Keratinocyte (primary cell): ENCODE results near the gene SLC41A3. TPM values are rescaled to one million over a fixed set of nuclear protein-coding genes. Genes with fewer than 3 reads are reported as not detected.

ENCODE experiments used
- DNase-seq: peaks from one replicate; pipeline ENCODE4 v3.0.0-alpha.2; 2011; ENCODE audit warnings: low read depth, missing footprints, low spot score
- FAIRE-seq: peaks from 2 replicates; lab custom pipeline; 2011; peaks lifted over from hg19 to GRCh38; lab: Jason Lieb, UNC
- H2AFZ ChIP-seq: 2 replicates; pipeline ENCODE4 v1.6.0; 2012; ENCODE audit warnings: low read length, control low read depth, inconsistent platforms; ENCODE audit not compliant: control insufficient read depth
- H3K27ac ChIP-seq: 2 replicates; pipeline ENCODE4 v1.5.1; 2011; ENCODE audit warnings: low read length; ENCODE audit not compliant: control insufficient read depth, insufficient read depth
- H3K27me3 ChIP-seq: 3 replicates; pipeline ENCODE4 v1.6.0; 2011; ENCODE audit warnings: low read length; ENCODE audit not compliant: control insufficient read depth, insufficient read depth; ENCODE audit errors: extremely low read depth
- H3K36me3 ChIP-seq, 2 experiments: 2 replicates in 1 of 2; 3 replicates in 1 of 2; pipeline ENCODE4 v1.5.1; 2011; ENCODE audit warnings: low read length in 2 of 2, mild to moderate bottlenecking in 1 of 2; ENCODE audit not compliant: control insufficient read depth in 2 of 2, insufficient read depth in 2 of 2; ENCODE audit errors: extremely low read depth in 1 of 2
- H3K4me1 ChIP-seq: 3 replicates; pipeline ENCODE4 v1.5.1; 2011; ENCODE audit warnings: low read length; ENCODE audit not compliant: control insufficient read depth, insufficient read depth; ENCODE audit errors: extremely low read depth
- H3K4me2 ChIP-seq: 3 replicates; pipeline ENCODE4 v1.6.0; 2011; ENCODE audit warnings: low read depth, low read length; ENCODE audit not compliant: control insufficient read depth, insufficient read depth; ENCODE audit errors: extremely low read depth
- H3K4me3 ChIP-seq, 3 experiments: fragments of 200-600 bp in 1 of 3; sonication (generic) in 1 of 3; 2 replicates in 2 of 3; 3 replicates in 1 of 3; pipeline ENCODE4 v1.5.1; 2011 to 2016; ENCODE audit warnings: low read length in 3 of 3, mild to moderate bottlenecking in 3 of 3, control low read depth in 2 of 3, inconsistent platforms in 1 of 3, low read depth in 1 of 3, mixed read lengths in 1 of 3, mixed run types in 1 of 3, moderate library complexity in 1 of 3; ENCODE audit not compliant: control insufficient read depth in 2 of 3, insufficient read depth in 2 of 3; ENCODE audit errors: extremely low read depth in 1 of 3
- H3K79me2 ChIP-seq: 2 replicates; pipeline ENCODE4 v1.6.0; 2012; ENCODE audit warnings: low read length; ENCODE audit not compliant: control insufficient read depth, insufficient read depth
- H3K9ac ChIP-seq: 3 replicates; pipeline ENCODE4 v1.6.0; 2011; ENCODE audit warnings: low read length; ENCODE audit not compliant: control insufficient read depth, insufficient read depth; ENCODE audit errors: extremely low read depth
- H3K9me1 ChIP-seq: 3 replicates; pipeline ENCODE4 v1.6.0; 2011; ENCODE audit warnings: low read length; ENCODE audit not compliant: control insufficient read depth, insufficient read depth; ENCODE audit errors: extremely low read depth
- H3K9me3 ChIP-seq: 2 replicates; pipeline ENCODE4 v1.5.1; 2012; ENCODE audit warnings: low read depth, low read length; ENCODE audit not compliant: control insufficient read depth
- H4K20me1 ChIP-seq: 3 replicates; pipeline ENCODE4 v1.6.0; 2011; ENCODE audit warnings: low read length; ENCODE audit not compliant: control insufficient read depth, insufficient read depth; ENCODE audit errors: extremely low read depth
- EZH2 ChIP-seq: IDR thresholded peaks from one replicate; pipeline ENCODE4 v1.6.1; 2012; ENCODE audit warnings: inconsistent platforms, mild to moderate bottlenecking, low read length, moderate library complexity
- dilution Hi-C: fragments of 300-500 bp; cut with MboI; formaldehyde crosslinking; loops from one replicate; pipeline ENCODE4 v1.7.0; 2020; ENCODE audit warnings: low sequenced_read_pairs; ENCODE audit not compliant: extremely low pct_ligation_motif_present
- polyA plus RNA-seq, 5 experiments: library from polyadenylated mRNA; depleted of rRNA in 3 of 5; stranded (reverse) in 3 of 5; stranded (forward) in 1 of 5; unstranded in 1 of 5; fragments of >200 nt; gene quantifications; 1 replicate in 1 of 5; 2 replicates in 3 of 5; 3 replicates in 1 of 5; pipeline versions ENCODE4 v1.2.1 to v1.2.3, GENCODE V29; 2011 to 2012; ENCODE audit warnings: missing spikeins in 2 of 5, low read depth in 1 of 5, low replicate concordance in 1 of 5
- TF ChIP-seq, protein P1 (sequence below), 3 experiments: IDR thresholded peaks in 1 of 3; conservative IDR thresholded peaks in 1 of 3; optimal IDR thresholded peaks in 1 of 3; 2 replicates in 2 of 3; 3 replicates in 1 of 3; pipeline versions ENCODE3 to v1.5.1; 2011; ENCODE audit warnings: low read length in 3 of 3, mild to moderate bottlenecking in 3 of 3, moderate library complexity in 2 of 3, control low read depth in 1 of 3, inconsistent platforms in 1 of 3; ENCODE audit not compliant: insufficient read depth in 2 of 3; ENCODE audit errors: extremely low read depth in 1 of 3

SLC41A3 gene
- polyA plus RNA-seq, 1 donor (not counting 4 experiments of a cell fraction or from before 2014, with no cell fraction given), result 30.2 TPM

GRCh38 chr3:126129398-126129891, 45.5 kb upstream of the SLC41A3 start:
- H3K36me3 ChIP-seq, result no peaks in the 10 kb centered on the region
- H3K27me3 ChIP-seq, result peaks cover 5% of the 10 kb centered on the region
- H4K20me1 ChIP-seq, result no peaks in the 10 kb centered on the region
- no peaks in the 10 kb centered on the region for H3K4me1 ChIP-seq
- no peak overlapping the region for H3K9ac ChIP-seq
- no peak for DNase-seq
- TF ChIP-seq, protein P1, sequence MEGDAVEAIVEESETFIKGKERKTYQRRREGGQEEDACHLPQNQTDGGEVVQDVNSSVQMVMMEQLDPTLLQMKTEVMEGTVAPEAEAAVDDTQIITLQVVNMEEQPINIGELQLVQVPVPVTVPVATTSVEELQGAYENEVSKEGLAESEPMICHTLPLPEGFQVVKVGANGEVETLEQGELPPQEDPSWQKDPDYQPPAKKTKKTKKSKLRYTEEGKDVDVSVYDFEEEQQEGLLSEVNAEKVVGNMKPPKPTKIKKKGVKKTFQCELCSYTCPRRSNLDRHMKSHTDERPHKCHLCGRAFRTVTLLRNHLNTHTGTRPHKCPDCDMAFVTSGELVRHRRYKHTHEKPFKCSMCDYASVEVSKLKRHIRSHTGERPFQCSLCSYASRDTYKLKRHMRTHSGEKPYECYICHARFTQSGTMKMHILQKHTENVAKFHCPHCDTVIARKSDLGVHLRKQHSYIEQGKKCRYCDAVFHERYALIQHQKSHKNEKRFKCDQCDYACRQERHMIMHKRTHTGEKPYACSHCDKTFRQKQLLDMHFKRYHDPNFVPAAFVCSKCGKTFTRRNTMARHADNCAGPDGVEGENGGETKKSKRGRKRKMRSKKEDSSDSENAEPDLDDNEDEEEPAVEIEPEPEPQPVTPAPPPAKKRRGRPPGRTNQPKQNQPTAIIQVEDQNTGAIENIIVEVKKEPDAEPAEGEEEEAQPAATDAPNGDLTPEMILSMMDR (optimal IDR thresholded peaks at IDR 0.05 in 1 of 3, IDR thresholded peaks at IDR 0.05 in 1 of 3, conservative IDR thresholded peaks at IDR 0.05 in 1 of 3; ENCODE audit: extremely low read depth in 1 of 3, insufficient read depth in 2 of 3, low read length in 3 of 3), result no peak
- no peak for TF ChIP-seq EZH2
- H3K27ac ChIP-seq, result no peak overlapping the region
- no peak for FAIRE-seq
- H3K9me1 ChIP-seq, result no peaks in the 10 kb centered on the region
- no peak overlapping the region for H2AFZ ChIP-seq
- H3K4me3 ChIP-seq, result no peak overlapping the region
- dilution Hi-C loops, result no loop called here
- no peak overlapping the region for H3K4me2 ChIP-seq
- H3K79me2 ChIP-seq, result no peaks in the 10 kb centered on the region
- H3K9me3 ChIP-seq, result no peaks in the 10 kb centered on the region

DNA sequence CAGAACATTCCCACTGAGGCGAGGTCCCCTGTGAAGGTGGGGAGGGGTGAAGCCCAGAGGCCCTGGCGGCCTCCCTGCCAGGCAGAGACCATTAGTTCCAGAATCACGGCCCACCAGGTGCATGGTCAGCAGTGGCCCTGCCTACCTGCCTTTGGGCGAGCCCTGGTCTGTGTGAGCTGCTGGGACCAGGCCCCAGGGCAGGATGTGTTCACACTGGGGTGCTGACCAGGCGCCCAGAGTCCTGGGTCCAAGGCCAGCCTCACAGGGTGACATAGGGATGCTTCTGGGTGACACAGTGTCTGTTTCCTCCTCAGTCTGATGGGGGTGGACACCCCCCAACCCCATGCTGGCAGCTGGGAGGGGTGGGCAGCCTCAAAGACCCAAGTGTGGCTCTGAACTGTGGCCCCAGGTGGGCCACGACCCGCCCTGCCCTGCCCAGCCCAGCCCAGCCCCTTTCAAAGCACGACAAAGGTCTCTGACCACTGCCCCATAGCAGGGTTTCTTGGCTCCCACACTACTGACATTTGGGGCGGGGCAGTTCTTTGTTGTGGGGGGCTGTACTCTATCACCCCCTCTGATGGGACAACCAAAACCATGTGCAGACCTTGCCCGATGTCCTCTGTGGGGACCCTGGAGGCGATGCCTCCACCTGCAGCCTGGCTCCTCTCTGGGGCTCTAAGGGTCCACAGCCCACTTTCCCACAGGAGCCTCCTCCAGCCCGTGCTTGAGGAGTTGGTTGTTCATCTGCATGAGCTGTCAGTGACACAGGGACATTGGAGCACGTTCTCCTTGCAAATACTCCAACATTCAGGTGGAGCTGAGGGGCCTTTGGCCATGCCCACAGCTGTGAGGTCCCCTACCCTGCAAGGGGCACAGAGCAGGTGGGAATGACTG, 44.8 kb upstream of the SLC41A3 start:
- Histone ChIP-seq H3K4me2 (no peak overlapping the region), H3K9me1 (no peaks in the 10 kb centered on the region), H4K20me1 (no peaks in the 10 kb centered on the region), H3K9ac (no peak overlapping the region), H3K27me3 (peaks cover 8% of the 10 kb centered on the region), H3K4me1 (no peaks in the 10 kb centered on the region), H3K36me3 (no peaks in the 10 kb centered on the region), H3K27ac (no peak overlapping the region), H3K4me3 (no peak overlapping the region), H3K9me3 (no peaks in the 10 kb centered on the region), H2AFZ (no peak overlapping the region), H3K79me2 (no peaks in the 10 kb centered on the region)
- dilution Hi-C loops, result no loop called here
- TF ChIP-seq, protein P1 (optimal IDR thresholded peaks at IDR 0.05 in 1 of 3, IDR thresholded peaks at IDR 0.05 in 1 of 3, conservative IDR thresholded peaks at IDR 0.05 in 1 of 3; ENCODE audit: extremely low read depth in 1 of 3, insufficient read depth in 2 of 3, low read length in 3 of 3), result no peak
- TF ChIP-seq EZH2, result no peak
- DNase-seq (no peak), FAIRE-seq (no peak)
